ENCODE results near the gene CXCL8. TPM values are rescaled to one million over a fixed set of nuclear protein-coding genes. Genes with fewer than 3 reads are reported as not detected.

Gene CXCL8
- total RNA-seq, 1 donor from 2014 or later, result not detected

- Mint-ChIP-seq H3K9me3 (ENCODE audit: unreplicated experiment) (no peaks in the 10 kb centered on the region), H3K4me1 (ENCODE audit: low read depth, unreplicated experiment) (no peaks in the 10 kb centered on the region), H3K27ac (ENCODE audit: unreplicated experiment) (no peak overlapping the region), H3K4me3 (ENCODE audit: unreplicated experiment) (no peak overlapping the region), H3K36me3 (ENCODE audit: unreplicated experiment) (no peaks in the 10 kb centered on the region), H3K27me3 (ENCODE audit: unreplicated experiment) (no peaks in the 10 kb centered on the region)
- no peak for DNase-seq
- TF ChIP-seq, protein P1, sequence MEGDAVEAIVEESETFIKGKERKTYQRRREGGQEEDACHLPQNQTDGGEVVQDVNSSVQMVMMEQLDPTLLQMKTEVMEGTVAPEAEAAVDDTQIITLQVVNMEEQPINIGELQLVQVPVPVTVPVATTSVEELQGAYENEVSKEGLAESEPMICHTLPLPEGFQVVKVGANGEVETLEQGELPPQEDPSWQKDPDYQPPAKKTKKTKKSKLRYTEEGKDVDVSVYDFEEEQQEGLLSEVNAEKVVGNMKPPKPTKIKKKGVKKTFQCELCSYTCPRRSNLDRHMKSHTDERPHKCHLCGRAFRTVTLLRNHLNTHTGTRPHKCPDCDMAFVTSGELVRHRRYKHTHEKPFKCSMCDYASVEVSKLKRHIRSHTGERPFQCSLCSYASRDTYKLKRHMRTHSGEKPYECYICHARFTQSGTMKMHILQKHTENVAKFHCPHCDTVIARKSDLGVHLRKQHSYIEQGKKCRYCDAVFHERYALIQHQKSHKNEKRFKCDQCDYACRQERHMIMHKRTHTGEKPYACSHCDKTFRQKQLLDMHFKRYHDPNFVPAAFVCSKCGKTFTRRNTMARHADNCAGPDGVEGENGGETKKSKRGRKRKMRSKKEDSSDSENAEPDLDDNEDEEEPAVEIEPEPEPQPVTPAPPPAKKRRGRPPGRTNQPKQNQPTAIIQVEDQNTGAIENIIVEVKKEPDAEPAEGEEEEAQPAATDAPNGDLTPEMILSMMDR (IDR thresholded peaks at IDR 0.05; ENCODE audit: partially characterized antibody, unreplicated experiment), result no peak
Observed at GRCh38 chr4:73734530-73735001, 5.8 kb upstream of the CXCL8 start.

DNA sequence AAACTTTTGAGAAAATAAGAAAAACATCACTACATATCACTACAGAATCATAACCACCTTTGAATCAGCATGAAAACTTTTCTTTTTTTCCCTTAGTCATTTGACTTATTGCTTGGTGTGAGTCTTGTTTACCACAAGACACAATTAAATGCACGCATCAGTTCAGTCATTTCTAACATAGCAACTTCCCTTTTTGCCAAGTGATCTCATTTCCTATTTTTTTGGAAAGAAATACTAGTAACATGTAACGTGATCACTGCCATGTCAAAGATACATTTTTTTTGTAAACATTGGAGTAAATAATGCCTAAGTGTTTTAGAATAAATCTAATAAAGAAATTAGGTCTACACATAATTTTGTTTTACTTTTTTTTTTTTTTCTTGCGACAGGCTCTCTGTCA lies 5.1 kb upstream of the CXCL8 start:
- Mint-ChIP-seq H3K4me3 (ENCODE audit: unreplicated experiment) (no peak overlapping the region), H3K9me3 (ENCODE audit: unreplicated experiment) (no peaks in the 10 kb centered on the region), H3K27ac (ENCODE audit: unreplicated experiment) (no peak overlapping the region), H3K27me3 (ENCODE audit: unreplicated experiment) (no peaks in the 10 kb centered on the region), H3K36me3 (ENCODE audit: unreplicated experiment) (no peaks in the 10 kb centered on the region), H3K4me1 (ENCODE audit: low read depth, unreplicated experiment) (no peaks in the 10 kb centered on the region)
- TF ChIP-seq, protein P1 (IDR thresholded peaks at IDR 0.05; ENCODE audit: partially characterized antibody, unreplicated experiment), result no peak
- DNase-seq, result no peak

DNA sequence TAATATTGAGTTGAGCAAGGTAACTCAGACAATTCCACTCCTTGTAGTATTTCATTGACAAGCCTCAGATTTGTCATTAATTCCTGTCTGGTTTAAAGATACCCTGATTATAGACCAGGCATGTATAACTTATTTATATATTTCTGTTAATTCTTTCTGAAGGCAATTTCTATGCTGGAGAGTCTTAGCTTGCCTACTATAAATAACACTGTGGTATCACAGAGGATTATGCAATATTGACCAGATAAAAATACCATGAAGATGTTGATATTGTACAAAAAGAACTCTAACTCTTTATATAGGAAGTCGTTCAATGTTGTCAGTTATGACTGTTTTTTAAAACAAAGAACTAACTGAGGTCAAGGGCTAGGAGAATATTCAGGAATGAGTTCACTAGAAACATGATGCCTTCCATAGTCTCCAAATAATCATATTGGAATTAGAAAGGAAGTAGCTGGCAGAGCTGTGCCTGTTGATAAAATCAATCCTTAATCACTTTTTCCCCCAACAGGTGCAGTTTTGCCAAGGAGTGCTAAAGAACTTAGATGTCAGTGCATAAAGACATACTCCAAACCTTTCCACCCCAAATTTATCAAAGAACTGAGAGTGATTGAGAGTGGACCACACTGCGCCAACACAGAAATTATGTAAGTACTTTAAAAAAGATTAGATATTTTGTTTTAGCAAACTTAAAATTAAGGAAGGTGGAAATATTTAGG lies 821 bp downstream of the CXCL8 start:
- no peaks in the 10 kb centered on the region for H3K9me3 Mint-ChIP-seq (ENCODE audit: unreplicated experiment)
- no peak overlapping the region for H3K27ac Mint-ChIP-seq (ENCODE audit: unreplicated experiment)
- DNase-seq, result no peak
- H3K4me3 Mint-ChIP-seq (ENCODE audit: unreplicated experiment), result no peak overlapping the region
- H3K4me1 Mint-ChIP-seq (ENCODE audit: low read depth, unreplicated experiment), result no peaks in the 10 kb centered on the region
- TF ChIP-seq, protein P1 (IDR thresholded peaks at IDR 0.05; ENCODE audit: partially characterized antibody, unreplicated experiment), result no peak
- no peaks in the 10 kb centered on the region for H3K27me3 Mint-ChIP-seq (ENCODE audit: unreplicated experiment)
- no peaks in the 10 kb centered on the region for H3K36me3 Mint-ChIP-seq (ENCODE audit: unreplicated experiment)

GRCh38 chr4:73741750-73742489 lies 1.6 kb downstream of the CXCL8 start:
- TF ChIP-seq, protein P1 (IDR thresholded peaks at IDR 0.05; ENCODE audit: partially characterized antibody, unreplicated experiment), result no peak
- no peak overlapping the region for H3K4me3 Mint-ChIP-seq (ENCODE audit: unreplicated experiment)
- H3K27ac Mint-ChIP-seq (ENCODE audit: unreplicated experiment), result no peak overlapping the region
- no peaks in the 10 kb centered on the region for H3K36me3 Mint-ChIP-seq (ENCODE audit: unreplicated experiment)
- no peaks in the 10 kb centered on the region for H3K27me3 Mint-ChIP-seq (ENCODE audit: unreplicated experiment)
- DNase-seq, result no peak
- no peaks in the 10 kb centered on the region for H3K9me3 Mint-ChIP-seq (ENCODE audit: unreplicated experiment)
- no peaks in the 10 kb centered on the region for H3K4me1 Mint-ChIP-seq (ENCODE audit: low read depth, unreplicated experiment)

Measured in glutamatergic neuron (in vitro differentiated cells).